A673 (cell line): ENCODE data around the gene NEDD8. TPM values are rescaled to one million over a fixed set of nuclear protein-coding genes. Genes with fewer than 3 reads are reported as not detected.

ENCODE experiments used
- BruUV-seq: library from RNA; stranded (reverse); fragments of 400-500 nt; replicated peaks from 2 replicates; lab custom pipeline; 2021; lab: Mats Ljungman, UMichigan
- CTCF ChIA-PET: fragments of 300-600 bp; sonication (Branson Sonifier 250); formaldehyde crosslinking; loops from one replicate; lab custom pipeline; 2022; ENCODE audit warnings: antibody characterized with exemption; lab: Charles Lee
- POLR2A ChIA-PET: fragments of 300-600 bp; sonication (Branson Sonifier 250); formaldehyde crosslinking; loops from one replicate; lab custom pipeline; 2022; ENCODE audit warnings: antibody characterized with exemption; ENCODE audit not compliant: low non-redundant PET; lab: Charles Lee
- DNase-seq: peaks from one replicate; pipeline ENCODE4 v3.0.0-alpha.2; 2015; ENCODE audit warnings: low spot score
- H3K27ac ChIP-seq: fragments of 200-600 bp; sonication (generic); 2 replicates; pipeline ENCODE4 v1.5.1; 2016; ENCODE audit warnings: mixed run types, low read depth, mild to moderate bottlenecking, mixed read lengths, antibody characterized with exemption, low read length; ENCODE audit not compliant: poor library complexity, severe bottlenecking
- H3K27me3 ChIP-seq: fragments of 200-600 bp; sonication (generic); replicated peaks from 2 replicates; pipeline ENCODE4 v1.6.1; 2017; ENCODE audit warnings: mixed run types, low read depth, mild to moderate bottlenecking, mixed read lengths, antibody characterized with exemption, low read length; ENCODE audit not compliant: insufficient read depth, poor library complexity
- H3K36me3 ChIP-seq: fragments of 200-600 bp; sonication (generic); 2 replicates; pipeline ENCODE4 v1.6.1; 2016; ENCODE audit warnings: mixed run types, mild to moderate bottlenecking, mixed read lengths, antibody characterized with exemption, low read length; ENCODE audit not compliant: insufficient read depth, poor library complexity, severe bottlenecking
- H3K4me1 ChIP-seq: fragments of 200-600 bp; sonication (generic); 2 replicates; pipeline ENCODE4 v1.6.1; 2017; ENCODE audit warnings: mixed run types, mild to moderate bottlenecking, mixed read lengths, antibody characterized with exemption, low read length; ENCODE audit not compliant: insufficient read depth, poor library complexity, severe bottlenecking
- H3K4me3 ChIP-seq: fragments of 200-600 bp; sonication (generic); 2 replicates; pipeline ENCODE4 v1.5.1; 2016; ENCODE audit warnings: low read depth, mixed run types, mild to moderate bottlenecking, mixed read lengths, low read length; ENCODE audit not compliant: poor library complexity, severe bottlenecking
- H3K9me3 ChIP-seq: fragments of 200-600 bp; sonication (generic); 2 replicates; pipeline ENCODE4 v1.6.1; 2016; ENCODE audit warnings: mixed run types, low read depth, mild to moderate bottlenecking, mixed read lengths, antibody characterized with exemption, low read length; ENCODE audit not compliant: poor library complexity, severe bottlenecking
- CTCF ChIP-seq: fragments of 300-800, 200-600 bp; sonication (generic); conservative IDR thresholded peaks from 2 replicates; pipeline ENCODE4 v1.5.1; 2017; ENCODE audit warnings: low read depth, mild to moderate bottlenecking, antibody characterized with exemption, low read length, moderate library complexity, mixed read lengths
- EZH2 ChIP-seq: fragments of 200-600 bp; sonication (generic); IDR thresholded peaks from 2 replicates; pipeline ENCODE4 v1.6.1; 2017; ENCODE audit warnings: borderline replicate concordance, low read depth, mild to moderate bottlenecking, mixed read lengths, antibody characterized with exemption, low read length; ENCODE audit not compliant: poor library complexity, severe bottlenecking
- intact Hi-C: fragments of 100-400 bp; cut with micrococcal nuclease; formaldehyde crosslinking; loops from one replicate; pipeline ENCODE4 v1.10.0; 2022; ENCODE audit not compliant: unreplicated experiment
- total RNA-seq: library from RNA; stranded (reverse); gene quantifications from 2 replicates; pipeline ENCODE4 v1.2.3, GENCODE V29; 2021

Gene NEDD8
- total RNA-seq, 1 experiment from 2014 or later = 266 TPM

- POLR2A ChIA-PET = no interaction called here
- Histone ChIP-seq H3K27me3 (no peaks in the 10 kb centered on the region), H3K9me3 (no peaks in the 10 kb centered on the region), H3K4me1 (no peaks in the 10 kb centered on the region), H3K27ac (no peak overlapping the region), H3K4me3 (no peak overlapping the region), H3K36me3 (no peaks in the 10 kb centered on the region)
- intact Hi-C loops = no loop called here
- TF ChIP-seq EZH2 = no peak
- TF ChIP-seq CTCF = no peak
- no TSS peak for BruUV-seq
- CTCF ChIA-PET = no interaction called here
- no peak for DNase-seq
Observed at GRCh38 chr14:24255438-24255837, 23.3 kb upstream of the NEDD8 start.

- H3K27ac ChIP-seq = no peak overlapping the region
- intact Hi-C loops = no loop called here
- H3K36me3 ChIP-seq = no peaks in the 10 kb centered on the region
- ChIA-PET CTCF (no interaction called here), POLR2A (no interaction called here)
- no TSS peak for BruUV-seq
- no peaks in the 10 kb centered on the region for H3K27me3 ChIP-seq
- TF ChIP-seq EZH2 = no peak
- TF ChIP-seq CTCF = no peak
- H3K4me1 ChIP-seq = no peaks in the 10 kb centered on the region
- DNase-seq = no peak
- H3K9me3 ChIP-seq = no peaks in the 10 kb centered on the region
- H3K4me3 ChIP-seq = no peak overlapping the region
Observed at GRCh38 chr14:24254630-24255392, 22.6 kb upstream of the NEDD8 start.

GRCh38 chr14:24253936-24254335 is 21.8 kb upstream of the NEDD8 start:
- DNase-seq = no peak
- no peaks in the 10 kb centered on the region for H3K27me3 ChIP-seq
- intact Hi-C loops = no loop called here
- BruUV-seq = no TSS peak
- no peaks in the 10 kb centered on the region for H3K9me3 ChIP-seq
- CTCF ChIA-PET = no interaction called here
- POLR2A ChIA-PET = no interaction called here
- no peak overlapping the region for H3K27ac ChIP-seq
- H3K36me3 ChIP-seq = no peaks in the 10 kb centered on the region
- TF ChIP-seq CTCF (no peak), EZH2 (no peak)
- no peak overlapping the region for H3K4me3 ChIP-seq
- H3K4me1 ChIP-seq = no peaks in the 10 kb centered on the region
